SH-SY5Y (cell line): ENCODE results near the gene NPAS2.

ENCODE experiments used
- GATA2 ChIP-seq: IDR thresholded peaks from 2 replicates; pipeline ENCODE4 v1.6.1; 2011; ENCODE audit warnings: mild to moderate bottlenecking, low read depth, low read length
- GATA3 ChIP-seq: IDR thresholded peaks from 2 replicates; pipeline ENCODE4 v1.6.1; 2011; ENCODE audit warnings: low read depth, mild to moderate bottlenecking, low read length, moderate library complexity

GRCh38 chr2:100800915-100801314, 19.0 kb upstream of the NPAS2 start:
- no peak for TF ChIP-seq GATA2
- no peak for TF ChIP-seq GATA3
